ENCODE measurements around the gene E2F2.
"Not testable (repeated sequence)": the region's sequence is repeated elsewhere in the genome, so short reads cannot be mapped to it uniquely, and the experiment has no call there.

E2F2 gene

DNA sequence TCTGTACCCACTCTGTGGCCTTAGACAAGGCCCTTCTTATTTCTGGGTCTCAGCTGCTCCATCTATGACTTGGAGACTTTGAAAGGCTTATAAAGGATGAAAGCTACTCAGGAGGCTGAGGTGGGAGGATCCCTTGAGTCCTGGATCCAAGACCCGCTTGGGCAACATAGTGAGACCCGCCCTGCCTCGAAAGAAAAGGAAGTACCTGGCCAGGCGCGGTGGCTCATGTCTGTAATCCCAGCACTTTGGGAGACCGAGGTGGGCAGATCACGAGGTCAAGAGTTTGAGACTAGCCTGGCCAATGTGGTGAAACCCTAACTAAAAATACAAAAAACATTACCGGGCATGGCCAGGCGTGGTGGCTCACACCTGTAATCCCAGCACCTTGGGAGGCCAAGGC is 14.8 kb upstream of the E2F2 start:
- DNase-seq = no peak

- DNase-seq = peak; percentile 82
These were observed 13.7 kb upstream of the E2F2 start for GRCh38 chr1:23544444-23545389.

DNA sequence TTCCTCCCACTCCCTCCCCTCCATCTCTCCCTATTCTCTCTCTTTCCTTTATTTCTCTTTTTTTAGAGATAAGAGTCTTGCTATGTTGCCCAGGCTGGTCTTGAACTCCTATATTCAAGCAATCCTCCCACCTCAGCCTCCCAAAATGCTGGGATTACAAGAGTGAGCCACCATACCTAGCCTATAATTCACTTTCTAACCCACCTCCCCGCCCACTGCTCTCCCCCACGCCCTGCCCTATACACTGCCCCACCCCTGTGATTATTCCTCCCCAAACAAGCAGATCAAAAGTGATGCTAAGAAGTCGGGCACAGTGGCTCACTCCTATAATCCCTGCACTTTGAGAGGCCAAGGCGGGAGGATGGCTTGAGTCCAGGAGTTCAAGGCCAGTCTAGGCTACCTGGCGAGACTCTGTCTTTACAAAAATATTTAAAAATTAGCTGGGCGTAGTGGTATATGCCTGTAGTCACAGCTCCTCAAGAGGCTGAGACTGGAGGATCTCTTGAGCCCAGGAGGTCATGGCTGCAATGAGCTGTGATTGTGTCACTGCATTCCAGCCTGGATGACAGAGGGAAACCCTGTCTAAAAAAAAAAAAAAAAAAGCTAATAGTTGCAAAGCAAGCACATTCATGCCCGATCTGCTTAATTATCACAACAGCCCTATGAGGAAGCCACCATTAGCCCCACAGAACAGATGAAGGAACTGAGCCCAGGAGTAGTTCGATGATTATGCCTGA is 12.8 kb upstream of the E2F2 start:
- no peak for DNase-seq

DNA sequence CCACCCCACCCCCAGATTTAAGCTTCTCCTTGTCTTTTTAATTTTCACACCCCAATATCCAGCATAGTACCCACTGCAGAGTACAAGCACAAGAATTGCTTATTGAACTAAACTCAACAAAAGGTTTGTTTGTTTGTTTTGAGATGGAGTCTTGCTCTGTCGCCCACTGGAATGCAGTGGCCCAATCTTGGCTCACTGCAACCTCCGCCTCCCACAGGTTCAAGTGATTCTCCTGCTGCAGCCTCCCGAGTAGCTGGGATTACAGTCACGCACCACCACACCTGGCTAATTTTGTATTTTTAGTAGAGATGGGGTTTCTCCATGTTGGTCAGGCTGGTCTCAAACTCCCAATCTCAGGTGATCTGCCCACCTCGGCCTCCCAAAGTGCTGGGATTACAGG is 11.9 kb upstream of the E2F2 start:
- DNase-seq = not testable (repeated sequence)

- peak; percentile 91 for DNase-seq
These were observed 8.7 kb upstream of the E2F2 start for GRCh38 chr1:23539698-23540266.

DNA sequence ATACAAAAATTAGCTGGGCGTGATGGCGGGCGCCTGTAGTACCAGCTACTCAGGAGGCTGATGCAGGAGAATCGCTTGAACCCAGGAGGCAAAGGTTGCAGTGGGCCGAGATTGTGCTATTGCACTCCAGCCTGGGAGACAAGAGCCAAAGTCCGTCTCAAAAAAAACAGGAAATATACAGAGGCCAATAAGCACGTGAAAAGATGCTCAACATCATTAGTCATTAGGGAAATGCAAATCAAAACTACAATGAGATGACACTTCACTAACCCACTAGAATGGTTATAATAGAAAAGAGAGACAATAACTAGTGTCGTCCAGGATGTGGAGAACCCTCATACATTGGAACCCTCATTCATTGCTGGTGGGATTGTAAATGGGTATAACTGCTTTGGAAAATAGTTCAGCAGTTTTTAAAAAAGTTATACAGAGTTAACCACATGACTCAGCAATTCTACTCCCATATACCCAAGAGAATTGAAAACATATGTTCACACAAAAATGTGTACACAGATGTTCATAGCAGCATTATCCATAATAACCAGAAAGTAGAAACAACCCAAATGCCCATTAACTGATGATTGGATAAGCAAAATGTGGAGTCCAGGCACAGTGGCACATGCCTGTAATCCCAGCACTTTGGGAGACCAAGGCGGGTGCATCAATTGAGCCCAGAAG is 6.4 kb upstream of the E2F2 start:
- DNase-seq = no peak

DNA sequence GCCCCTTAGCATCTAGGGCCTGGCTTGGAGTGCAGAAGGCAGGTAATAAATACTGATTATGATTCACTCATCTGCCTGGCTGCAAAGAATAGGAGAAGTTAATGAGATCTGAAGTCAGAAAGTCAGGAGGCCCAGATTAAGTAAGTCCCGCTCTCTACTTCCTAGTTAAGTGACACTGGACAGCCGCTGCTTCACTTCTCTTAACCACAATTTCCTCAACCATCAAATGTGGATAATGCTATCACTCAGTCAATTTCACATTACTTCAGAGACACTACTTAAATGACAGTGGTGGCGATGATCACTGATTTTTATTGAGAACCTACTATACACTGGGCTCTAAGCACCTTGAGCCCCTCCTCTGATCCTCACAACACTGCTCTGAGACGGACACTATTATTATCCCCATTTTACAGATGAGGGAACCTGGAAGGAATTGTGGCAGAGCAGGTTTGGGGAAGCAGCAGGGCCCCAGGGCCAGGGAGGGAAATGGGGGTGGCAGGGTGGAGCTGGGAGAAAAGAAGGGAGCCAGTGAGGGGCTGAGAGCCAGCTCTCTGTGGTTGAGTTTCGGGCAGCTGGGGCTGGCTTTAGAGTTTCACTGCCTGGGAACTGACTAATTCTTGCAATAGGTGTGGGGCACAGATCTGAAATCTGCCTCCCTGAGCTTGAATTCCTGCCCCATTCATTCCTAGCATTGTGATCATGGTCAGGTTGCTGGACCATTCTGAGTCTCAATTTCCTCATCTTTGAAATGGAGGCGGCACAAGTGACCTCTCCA is 2.4 kb upstream of the E2F2 start:
- no peak for DNase-seq

GRCh38 chr1:23531562-23532094 is 595 bp upstream of the E2F2 start:
- no peak for DNase-seq

- DNase-seq = no peak
These were observed 816 bp downstream of the E2F2 start for GRCh38 chr1:23530087-23530746.

GRCh38 chr1:23529146-23530086 is 1.6 kb downstream of the E2F2 start:
- DNase-seq = no peak

- DNase-seq = peak; percentile 90
These were observed 2.6 kb downstream of the E2F2 start for GRCh38 chr1:23528250-23528978.

DNA sequence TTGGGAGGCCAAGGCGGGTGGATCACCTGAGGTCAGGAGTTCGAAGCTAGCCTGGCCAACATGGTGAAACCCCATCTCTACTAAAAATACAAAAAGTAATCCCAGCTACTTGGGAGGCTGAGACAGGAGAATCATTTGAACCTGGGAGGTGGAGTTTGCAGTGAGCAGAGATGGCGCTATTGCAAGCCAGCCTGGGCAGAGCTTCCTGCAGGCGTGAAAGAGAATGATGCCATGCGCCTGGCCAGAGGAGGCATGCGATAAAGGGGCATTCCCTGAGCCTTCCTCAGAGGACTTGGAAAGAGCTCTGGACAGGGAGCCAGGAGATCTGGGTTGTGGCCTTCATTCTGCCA is 3.2 kb downstream of the E2F2 start:
- DNase-seq = no peak

DNA sequence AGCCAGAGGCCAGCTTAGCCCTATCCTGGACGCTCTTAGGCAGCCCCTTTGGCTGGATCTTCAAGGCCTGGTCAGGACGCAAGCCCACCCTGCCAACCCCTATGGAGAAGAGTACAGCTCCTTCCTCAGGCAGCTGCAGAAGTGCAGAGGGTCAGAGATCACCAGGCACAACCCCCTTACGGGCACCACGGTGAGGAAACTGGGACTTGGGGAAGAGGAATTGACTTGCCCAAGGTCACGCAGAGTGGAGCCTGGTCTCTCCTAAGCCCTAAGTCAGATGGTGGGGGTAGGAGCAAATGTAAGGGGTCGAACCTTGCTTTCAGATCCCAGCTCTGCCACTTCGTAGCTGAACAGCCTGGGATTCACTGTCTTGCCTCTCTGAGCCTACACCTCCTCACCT is 3.7 kb downstream of the E2F2 start:
- no peak for DNase-seq

GRCh38 chr1:23526329-23527041 is 4.5 kb downstream of the E2F2 start:
- DNase-seq = no peak

GRCh38 chr1:23525558-23526250 is 5.3 kb downstream of the E2F2 start:
- DNase-seq = no peak

DNA sequence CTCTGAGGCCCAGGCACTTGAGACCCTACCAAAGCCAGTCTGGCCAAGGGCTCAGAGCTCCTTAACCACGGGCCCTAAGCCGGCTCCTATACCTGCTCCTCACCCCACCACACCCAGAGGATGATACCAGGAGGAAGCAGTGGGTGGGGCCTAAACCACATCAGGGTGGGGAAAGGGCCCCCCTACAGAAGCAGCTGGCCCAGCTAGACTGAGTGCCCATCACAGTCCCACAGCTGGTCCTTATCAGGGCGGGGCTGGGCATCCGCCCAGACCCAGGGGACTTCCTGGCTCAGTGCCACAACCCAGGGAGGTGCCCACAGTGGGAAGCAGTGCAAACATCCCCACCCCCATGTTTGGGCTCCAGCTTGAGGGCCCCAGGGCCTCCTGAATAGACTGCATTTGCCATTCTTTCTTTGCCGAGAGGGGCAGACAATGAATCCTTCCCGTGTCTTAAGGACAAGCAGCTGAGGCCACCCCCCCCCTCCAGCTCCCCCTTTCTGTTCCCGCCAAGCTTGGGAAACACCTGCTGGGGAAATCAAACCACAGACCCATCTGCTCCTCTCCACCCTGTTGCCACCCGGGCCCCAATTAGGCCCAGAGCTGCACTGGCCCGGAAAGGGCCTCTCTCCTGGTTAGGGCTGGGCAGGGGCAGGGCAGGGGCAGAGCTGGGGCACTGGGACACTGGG is 6.2 kb downstream of the E2F2 start:
- DNase-seq = peak; percentile 72

GRCh38 chr1:23524163-23524562 is 6.9 kb downstream of the E2F2 start:
- no peak for DNase-seq
